Measurements from ENCODE around the gene ZNF236.

GRCh38 chr18:76909439-76909838 lies 87.1 kb downstream of the ZNF236 start:
- TF ChIP-seq POLR2A (IDR thresholded peaks at IDR 0.05) (no peak), CTCF (IDR thresholded peaks at IDR 0.05) (no peak)
